KMS-11 (cell line): Measurements from ENCODE around the gene RCOR2.

Source experiments
- H2AFZ ChIP-seq: fragments of 200-600 bp; sonication (generic); 2 replicates; pipeline ENCODE4 v1.6.1; 2016; ENCODE audit warnings: antibody characterized with exemption, mixed run types, low read depth
- H3K27ac ChIP-seq: fragments of 200-600 bp; sonication (generic); 2 replicates; pipeline ENCODE4 v1.6.1; 2016; ENCODE audit warnings: mild to moderate bottlenecking, mixed run types
- H3K27me3 ChIP-seq: fragments of 200-600 bp; sonication (generic); 2 replicates; pipeline ENCODE4 v1.6.1; 2017; ENCODE audit warnings: mild to moderate bottlenecking, low read depth, mixed run types, moderate library complexity; ENCODE audit not compliant: insufficient read depth
- H3K36me3 ChIP-seq: fragments of 200-600 bp; sonication (generic); 2 replicates; pipeline ENCODE4 v1.6.1; 2017; ENCODE audit warnings: mild to moderate bottlenecking, mixed run types; ENCODE audit not compliant: insufficient read depth
- H3K4me1 ChIP-seq: fragments of 200-600 bp; sonication (generic); 2 replicates; pipeline ENCODE4 v1.6.1; 2016; ENCODE audit warnings: mild to moderate bottlenecking, low read depth, mixed run types; ENCODE audit not compliant: poor library complexity, severe bottlenecking
- H3K4me2 ChIP-seq: fragments of 200-600 bp; sonication (generic); 2 replicates; pipeline ENCODE4 v1.7.0; 2016; ENCODE audit warnings: mild to moderate bottlenecking, mixed run types
- H3K4me3 ChIP-seq: fragments of 200-600 bp; sonication (generic); IDR thresholded peaks from 2 replicates; pipeline ENCODE4 v1.6.1; 2017; ENCODE audit warnings: low read depth, low read length, mixed read lengths; ENCODE audit not compliant: insufficient read depth
- H3K79me2 ChIP-seq: fragments of 200-600 bp; sonication (generic); 2 replicates; pipeline ENCODE4 v1.6.1; 2016; ENCODE audit warnings: low read depth, mixed run types; ENCODE audit not compliant: insufficient read depth
- H3K9ac ChIP-seq: fragments of 200-600 bp; sonication (generic); 2 replicates; pipeline ENCODE4 v1.6.1; 2016; ENCODE audit warnings: mild to moderate bottlenecking, mixed run types
- H4K20me1 ChIP-seq: fragments of 200-600 bp; sonication (generic); 2 replicates; pipeline ENCODE4 v1.6.1; 2016; ENCODE audit warnings: mild to moderate bottlenecking, mixed run types; ENCODE audit not compliant: insufficient read depth
- TF ChIP-seq, protein P1 (sequence below): fragments of 200-600 bp; sonication (generic); conservative IDR thresholded peaks from 2 replicates; pipeline ENCODE4 v1.6.1; 2017; ENCODE audit warnings: low read depth, mild to moderate bottlenecking, antibody characterized with exemption, low read length, moderate library complexity, mixed read lengths

The RCOR2 gene

GRCh38 chr11:63871962-63872799, 44.8 kb downstream of the RCOR2 start:
- H3K27ac ChIP-seq = no peak overlapping the region
- no peak overlapping the region for H3K9ac ChIP-seq
- H3K36me3 ChIP-seq = no peaks in the 10 kb centered on the region
- TF ChIP-seq, protein P1, sequence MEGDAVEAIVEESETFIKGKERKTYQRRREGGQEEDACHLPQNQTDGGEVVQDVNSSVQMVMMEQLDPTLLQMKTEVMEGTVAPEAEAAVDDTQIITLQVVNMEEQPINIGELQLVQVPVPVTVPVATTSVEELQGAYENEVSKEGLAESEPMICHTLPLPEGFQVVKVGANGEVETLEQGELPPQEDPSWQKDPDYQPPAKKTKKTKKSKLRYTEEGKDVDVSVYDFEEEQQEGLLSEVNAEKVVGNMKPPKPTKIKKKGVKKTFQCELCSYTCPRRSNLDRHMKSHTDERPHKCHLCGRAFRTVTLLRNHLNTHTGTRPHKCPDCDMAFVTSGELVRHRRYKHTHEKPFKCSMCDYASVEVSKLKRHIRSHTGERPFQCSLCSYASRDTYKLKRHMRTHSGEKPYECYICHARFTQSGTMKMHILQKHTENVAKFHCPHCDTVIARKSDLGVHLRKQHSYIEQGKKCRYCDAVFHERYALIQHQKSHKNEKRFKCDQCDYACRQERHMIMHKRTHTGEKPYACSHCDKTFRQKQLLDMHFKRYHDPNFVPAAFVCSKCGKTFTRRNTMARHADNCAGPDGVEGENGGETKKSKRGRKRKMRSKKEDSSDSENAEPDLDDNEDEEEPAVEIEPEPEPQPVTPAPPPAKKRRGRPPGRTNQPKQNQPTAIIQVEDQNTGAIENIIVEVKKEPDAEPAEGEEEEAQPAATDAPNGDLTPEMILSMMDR = no peak
- no peaks in the 10 kb centered on the region for H3K27me3 ChIP-seq
- H4K20me1 ChIP-seq = peaks cover 14% of the 10 kb centered on the region; the same call in 1 of the 2 replicates
- peaks cover 75% of the 10 kb centered on the region for H3K79me2 ChIP-seq
- H3K4me3 ChIP-seq = no peak overlapping the region
- peak overlapping the region; percentile 18; the same call in 1 of the 2 replicates for H3K4me2 ChIP-seq
- H2AFZ ChIP-seq = no peak overlapping the region
- peaks cover 59% of the 10 kb centered on the region for H3K4me1 ChIP-seq

DNA sequence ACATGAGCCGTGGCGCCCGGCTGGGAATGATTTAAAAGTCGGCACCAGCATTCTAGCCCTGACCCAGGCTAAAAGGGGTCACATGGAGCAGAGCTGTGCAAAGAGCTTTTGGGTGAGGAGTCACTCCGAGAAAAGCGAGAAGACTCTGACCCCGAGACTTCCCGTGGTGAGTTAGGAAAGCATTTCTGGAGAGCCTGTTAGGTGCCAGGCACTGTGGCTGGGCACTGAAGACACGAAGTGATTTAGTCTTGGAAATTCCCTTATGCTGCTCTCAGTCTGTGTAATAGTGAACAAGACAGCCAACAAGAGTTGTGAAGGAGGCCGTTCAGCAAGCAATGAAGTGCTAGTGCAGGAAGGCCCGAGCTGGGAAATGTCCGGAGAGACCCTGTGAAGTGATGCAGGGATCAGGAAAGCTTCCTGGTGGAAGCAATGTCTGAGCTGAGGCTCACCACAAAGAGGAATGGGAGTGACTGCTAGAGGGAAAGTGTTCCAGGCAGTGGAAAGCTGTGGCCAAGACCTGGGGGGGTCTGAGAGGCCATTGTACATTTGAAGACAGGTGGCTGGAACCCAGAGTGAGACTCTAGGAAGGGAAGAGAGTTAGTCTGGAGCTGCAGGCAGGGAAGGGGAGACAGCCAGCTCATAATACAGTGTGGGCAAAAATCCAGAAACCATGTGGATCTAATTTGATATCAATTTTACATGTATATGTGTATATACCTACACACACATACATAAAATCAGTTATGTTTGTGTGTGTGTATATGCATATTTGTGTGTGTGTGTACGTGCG, 46.4 kb downstream of the RCOR2 start:
- no peak overlapping the region for H2AFZ ChIP-seq
- peaks cover 73% of the 10 kb centered on the region for H3K79me2 ChIP-seq
- H3K36me3 ChIP-seq = no peaks in the 10 kb centered on the region
- H3K4me1 ChIP-seq = peaks cover 76% of the 10 kb centered on the region
- no peak overlapping the region for H3K27ac ChIP-seq
- TF ChIP-seq, protein P1 = no peak
- no peak overlapping the region for H3K4me3 ChIP-seq
- peaks cover 14% of the 10 kb centered on the region; the same call in 1 of the 2 replicates for H4K20me1 ChIP-seq
- H3K27me3 ChIP-seq = no peaks in the 10 kb centered on the region
- peak overlapping the region; percentile 17 for H3K4me2 ChIP-seq
- no peak overlapping the region for H3K9ac ChIP-seq

GRCh38 chr11:63869683-63870082, 47.3 kb downstream of the RCOR2 start:
- Histone ChIP-seq H4K20me1 (peaks cover 11% of the 10 kb centered on the region; the same call in 1 of the 2 replicates), H3K4me2 (peak overlapping the region; percentile 17; the same call in 1 of the 2 replicates), H3K4me3 (no peak overlapping the region), H3K27ac (no peak overlapping the region), H3K36me3 (no peaks in the 10 kb centered on the region), H3K9ac (no peak overlapping the region), H3K4me1 (peaks cover 84% of the 10 kb centered on the region), H3K79me2 (peaks cover 76% of the 10 kb centered on the region), H3K27me3 (no peaks in the 10 kb centered on the region), H2AFZ (no peak overlapping the region)
- TF ChIP-seq, protein P1 = no peak

DNA sequence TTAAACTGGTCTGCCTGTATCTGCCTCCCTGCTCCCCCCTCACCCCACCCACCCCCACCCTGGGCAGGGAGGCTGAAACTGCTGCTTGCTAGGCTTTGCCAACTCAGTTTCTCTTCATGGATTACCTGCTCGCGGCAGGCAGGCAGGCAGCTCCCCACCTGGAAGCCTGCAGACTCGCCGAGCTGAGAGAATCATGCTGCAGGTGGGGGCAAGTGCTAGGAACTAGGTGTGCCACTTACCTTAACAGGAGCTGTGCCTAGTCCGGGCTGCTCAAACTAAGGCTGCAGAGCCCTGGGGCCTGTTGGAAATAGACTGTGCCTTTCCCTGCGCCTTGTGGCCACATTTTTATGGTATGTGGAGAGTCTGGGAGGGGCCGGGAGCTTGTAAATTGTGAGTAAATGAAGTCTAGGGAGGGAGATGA, 47.8 kb downstream of the RCOR2 start:
- H3K36me3 ChIP-seq = no peaks in the 10 kb centered on the region
- peaks cover 71% of the 10 kb centered on the region for H3K79me2 ChIP-seq

More for the DNA sequence above, 47.8 kb downstream of the RCOR2 start:
- Histone ChIP-seq H3K27me3 (no peaks in the 10 kb centered on the region), H4K20me1 (peaks cover 11% of the 10 kb centered on the region; the same call in 1 of the 2 replicates), H3K4me3 (no peak overlapping the region), H2AFZ (no peak overlapping the region), H3K4me1 (peaks cover 89% of the 10 kb centered on the region), H3K27ac (no peak overlapping the region), H3K4me2 (no peak overlapping the region), H3K9ac (no peak overlapping the region)
- TF ChIP-seq, protein P1 = no peak
